DOHH2 (cell line): ENCODE results near the gene FBN2.

Source experiments
- H3F3A ChIP-seq: fragments of 200-600 bp; sonication (generic), shearing (Covaris generic); 2 replicates; pipeline ENCODE4 v1.6.0; 2016; ENCODE audit warnings: antibody characterized with exemption, mild to moderate bottlenecking; ENCODE audit not compliant: control insufficient read depth, insufficient read depth
- H3K27ac ChIP-seq: fragments of 200-600 bp; sonication (generic); 2 replicates; pipeline ENCODE4 v1.5.1; 2014; ENCODE audit warnings: low read depth, mild to moderate bottlenecking, low read length, moderate library complexity
- H3K27me3 ChIP-seq: fragments of 200-600 bp; sonication (generic); 2 replicates; pipeline ENCODE4 v1.6.1; 2014; ENCODE audit warnings: mild to moderate bottlenecking, low read length, mixed read lengths; ENCODE audit not compliant: control insufficient read depth
- H3K36me3 ChIP-seq: fragments of 200-600 bp; sonication (generic); 2 replicates; pipeline ENCODE4 v1.6.1; 2014; ENCODE audit warnings: mild to moderate bottlenecking, low read length, moderate library complexity, mixed read lengths; ENCODE audit not compliant: control insufficient read depth
- H3K4me1 ChIP-seq: fragments of 200-600 bp; sonication (generic); 2 replicates; pipeline ENCODE4 v1.6.1; 2014; ENCODE audit warnings: mild to moderate bottlenecking, low read length, mixed read lengths; ENCODE audit not compliant: control insufficient read depth
- H3K4me2 ChIP-seq: fragments of 200-600 bp; sonication (generic); 2 replicates; pipeline ENCODE4 v1.6.0; 2014; ENCODE audit warnings: mild to moderate bottlenecking, low read length, moderate library complexity
- H3K4me3 ChIP-seq: fragments of 200-600 bp; sonication (generic); 2 replicates; pipeline ENCODE4 v1.5.1; 2014; ENCODE audit warnings: mild to moderate bottlenecking, low read length, mixed read lengths
- H3K79me2 ChIP-seq: fragments of 200-600 bp; sonication (generic); 2 replicates; pipeline ENCODE4 v1.6.1; 2014; ENCODE audit warnings: mild to moderate bottlenecking, low read length, mixed read lengths; ENCODE audit not compliant: control insufficient read depth
- H3K9me2 ChIP-seq: fragments of 200-600 bp; sonication (generic); replicated peaks from 2 replicates; pipeline ENCODE4 v1.6.1; 2014; ENCODE audit warnings: mild to moderate bottlenecking, low read length, mixed read lengths; ENCODE audit not compliant: control insufficient read depth
- H3K9me3 ChIP-seq: fragments of 200-600 bp; sonication (generic); 2 replicates; pipeline ENCODE4 v1.6.1; 2014; ENCODE audit warnings: antibody characterized with exemption, low read length, mixed read lengths; ENCODE audit not compliant: control insufficient read depth, insufficient read depth
- H4K20me1 ChIP-seq: fragments of 200-600 bp; sonication (generic); 2 replicates; pipeline ENCODE4 v1.6.0; 2014; ENCODE audit warnings: low read depth, mild to moderate bottlenecking, antibody characterized with exemption, low read length, moderate library complexity; ENCODE audit not compliant: control insufficient read depth, insufficient read depth
- EZH2phosphoT487 ChIP-seq: fragments of 200-600 bp; sonication (generic); IDR thresholded peaks from 2 replicates; pipeline ENCODE4 v1.6.1; 2017; ENCODE audit warnings: borderline replicate concordance, mild to moderate bottlenecking, antibody characterized with exemption, low read length, moderate library complexity, mixed read lengths
- TF ChIP-seq, protein P1 (sequence below): fragments of 200-600 bp; sonication (generic); IDR thresholded peaks from one replicate; pipeline ENCODE4 v1.5.1; 2014; ENCODE audit warnings: antibody characterized with exemption, mild to moderate bottlenecking, low read depth, low read length; ENCODE audit not compliant: poor library complexity, severe bottlenecking

Gene FBN2

DNA sequence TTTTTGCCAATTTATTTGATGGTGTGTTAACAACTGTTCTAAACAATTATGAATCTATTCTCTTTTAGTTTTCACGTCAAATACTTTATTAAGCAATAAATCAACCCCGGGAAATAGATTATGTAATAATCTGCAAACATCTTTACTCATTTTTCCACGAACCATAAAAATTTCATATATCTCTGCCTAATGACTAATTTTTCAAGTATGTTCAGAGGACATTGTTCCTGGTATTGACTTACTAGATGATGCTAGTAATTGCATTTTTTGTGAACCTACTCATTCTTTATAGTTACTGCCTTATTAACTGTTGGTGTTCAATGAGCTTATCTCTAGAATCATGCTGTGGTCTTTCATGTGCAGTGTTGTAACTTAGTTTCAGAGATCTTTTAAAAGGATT, 41.0 kb upstream of the FBN2 start:
- Histone ChIP-seq H3K4me2 (no peak overlapping the region), H3K9me3 (peaks cover 3% of the 10 kb centered on the region; the same call in 1 of the 2 replicates), H3K79me2 (no peaks in the 10 kb centered on the region), H3K27me3 (no peaks in the 10 kb centered on the region), H3K36me3 (no peaks in the 10 kb centered on the region), H3K4me3 (no peak overlapping the region), H3K9me2 (no peaks in the 10 kb centered on the region), H3F3A (no peaks in the 10 kb centered on the region), H3K4me1 (no peaks in the 10 kb centered on the region), H4K20me1 (no peaks in the 10 kb centered on the region), H3K27ac (no peak overlapping the region)
- TF ChIP-seq, protein P1, sequence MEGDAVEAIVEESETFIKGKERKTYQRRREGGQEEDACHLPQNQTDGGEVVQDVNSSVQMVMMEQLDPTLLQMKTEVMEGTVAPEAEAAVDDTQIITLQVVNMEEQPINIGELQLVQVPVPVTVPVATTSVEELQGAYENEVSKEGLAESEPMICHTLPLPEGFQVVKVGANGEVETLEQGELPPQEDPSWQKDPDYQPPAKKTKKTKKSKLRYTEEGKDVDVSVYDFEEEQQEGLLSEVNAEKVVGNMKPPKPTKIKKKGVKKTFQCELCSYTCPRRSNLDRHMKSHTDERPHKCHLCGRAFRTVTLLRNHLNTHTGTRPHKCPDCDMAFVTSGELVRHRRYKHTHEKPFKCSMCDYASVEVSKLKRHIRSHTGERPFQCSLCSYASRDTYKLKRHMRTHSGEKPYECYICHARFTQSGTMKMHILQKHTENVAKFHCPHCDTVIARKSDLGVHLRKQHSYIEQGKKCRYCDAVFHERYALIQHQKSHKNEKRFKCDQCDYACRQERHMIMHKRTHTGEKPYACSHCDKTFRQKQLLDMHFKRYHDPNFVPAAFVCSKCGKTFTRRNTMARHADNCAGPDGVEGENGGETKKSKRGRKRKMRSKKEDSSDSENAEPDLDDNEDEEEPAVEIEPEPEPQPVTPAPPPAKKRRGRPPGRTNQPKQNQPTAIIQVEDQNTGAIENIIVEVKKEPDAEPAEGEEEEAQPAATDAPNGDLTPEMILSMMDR: no peak
- TF ChIP-seq EZH2phosphoT487: no peak

GRCh38 chr5:128574041-128574440, 36.0 kb upstream of the FBN2 start:
- H3K27me3 ChIP-seq: no peaks in the 10 kb centered on the region
- H3K4me3 ChIP-seq: no peak overlapping the region
- H3F3A ChIP-seq: no peaks in the 10 kb centered on the region
- H3K79me2 ChIP-seq: no peaks in the 10 kb centered on the region
- H3K4me1 ChIP-seq: no peaks in the 10 kb centered on the region
- no peak overlapping the region for H3K27ac ChIP-seq
- TF ChIP-seq EZH2phosphoT487: no peak
- TF ChIP-seq, protein P1: no peak
- H3K9me2 ChIP-seq: no peaks in the 10 kb centered on the region
- H3K9me3 ChIP-seq: no peaks in the 10 kb centered on the region
- no peaks in the 10 kb centered on the region for H4K20me1 ChIP-seq
- H3K4me2 ChIP-seq: no peak overlapping the region
- no peaks in the 10 kb centered on the region for H3K36me3 ChIP-seq

DNA sequence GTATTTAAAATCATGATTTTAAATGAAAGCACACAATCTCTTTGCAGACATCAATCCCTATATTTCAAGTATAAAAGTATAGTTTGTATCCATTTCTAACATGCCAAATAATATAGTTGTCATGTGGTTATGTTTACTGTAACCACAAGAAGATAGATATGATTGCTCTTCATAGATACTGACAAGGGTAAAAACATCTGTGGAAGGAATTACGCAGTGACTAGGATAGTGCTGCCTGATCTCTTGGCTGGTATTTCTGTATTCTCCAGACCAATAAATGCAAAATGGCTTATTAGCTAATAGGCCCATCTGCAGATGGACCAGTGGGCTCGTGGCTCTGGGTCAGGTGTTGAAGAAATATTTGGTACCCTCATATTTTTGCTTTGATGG, 34.9 kb upstream of the FBN2 start:
- H3K4me1 ChIP-seq: no peaks in the 10 kb centered on the region
- H3K4me3 ChIP-seq: no peak overlapping the region
- H3K9me3 ChIP-seq: no peaks in the 10 kb centered on the region
- H3K4me2 ChIP-seq: no peak overlapping the region
- no peaks in the 10 kb centered on the region for H3K27me3 ChIP-seq
- H3K79me2 ChIP-seq: no peaks in the 10 kb centered on the region
- no peaks in the 10 kb centered on the region for H3F3A ChIP-seq
- no peaks in the 10 kb centered on the region for H4K20me1 ChIP-seq
- H3K27ac ChIP-seq: no peak overlapping the region
- no peaks in the 10 kb centered on the region for H3K9me2 ChIP-seq
- TF ChIP-seq EZH2phosphoT487: no peak
- TF ChIP-seq, protein P1: no peak
- no peaks in the 10 kb centered on the region for H3K36me3 ChIP-seq
